ENCODE measurements around the gene ACSM6.

ACSM6 gene

GRCh38 chr10:95257849-95258248 is 63.8 kb downstream of the ACSM6 start:
- no peak for TF ChIP-seq ZNF565 (CRISPR knock-in tag; conservative IDR thresholded peaks at IDR 0.05; ENCODE audit: low read depth)
- no peak for TF ChIP-seq SNAI2 (CRISPR knock-in tag; IDR thresholded peaks at IDR 0.05)
- TF ChIP-seq TCF4 (CRISPR knock-in tag; IDR thresholded peaks at IDR 0.05; ENCODE audit: borderline replicate concordance): no peak
- TF ChIP-seq PATZ1 (CRISPR knock-in tag; IDR thresholded peaks at IDR 0.05; ENCODE audit: borderline replicate concordance): no peak
- no peak for TF ChIP-seq ZNF8 (CRISPR knock-in tag; IDR thresholded peaks at IDR 0.05)
- TF ChIP-seq ZC3H10 (CRISPR knock-in tag; IDR thresholded peaks at IDR 0.05): no peak
- TF ChIP-seq ARNTL (CRISPR knock-in tag; IDR thresholded peaks at IDR 0.05; ENCODE audit: borderline replicate concordance, low read depth): no peak
- no peak for TF ChIP-seq GLIS3 (CRISPR knock-in tag; IDR thresholded peaks at IDR 0.05)
- no peak for TF ChIP-seq POU6F1 (CRISPR knock-in tag; IDR thresholded peaks at IDR 0.05; ENCODE audit: borderline replicate concordance, low read depth)
- TF ChIP-seq CSDC2 (CRISPR knock-in tag; IDR thresholded peaks at IDR 0.05): no peak
- no peak for TF ChIP-seq TOX (CRISPR knock-in tag; IDR thresholded peaks at IDR 0.05; ENCODE audit: borderline replicate concordance)
- no peak for TF ChIP-seq RARB (CRISPR knock-in tag; IDR thresholded peaks at IDR 0.05)
- no peak for TF ChIP-seq ZNF70 (CRISPR knock-in tag; IDR thresholded peaks at IDR 0.05)
- no peak for TF ChIP-seq ESRRG (CRISPR knock-in tag; IDR thresholded peaks at IDR 0.05)
- no peak for TF ChIP-seq TSHZ2 (CRISPR knock-in tag; IDR thresholded peaks at IDR 0.05)
- no peak for TF ChIP-seq PPARA (CRISPR knock-in tag; IDR thresholded peaks at IDR 0.05; ENCODE audit: borderline replicate concordance)
- no peak for ATAC-seq

- TF ChIP-seq ZFP3 (CRISPR knock-in tag; IDR thresholded peaks at IDR 0.05) (peak; percentile 71; the same call in 1 of the 2 replicates), CREB5 (CRISPR knock-in tag; IDR thresholded peaks at IDR 0.05; ENCODE audit: low read depth) (0 out of 2 replicates have a peak, but pooled peaks have one; percentile 32), TSHZ2 (CRISPR knock-in tag; IDR thresholded peaks at IDR 0.05) (peak; percentile 59; the same call in 1 of the 2 replicates), SNAI2 (CRISPR knock-in tag; IDR thresholded peaks at IDR 0.05) (peak; percentile 55; the same call in 1 of the 2 replicates), CSDC2 (CRISPR knock-in tag; IDR thresholded peaks at IDR 0.05) (peak; percentile 56), CSRNP3 (CRISPR knock-in tag; IDR thresholded peaks at IDR 0.05) (no peak), ZNF565 (CRISPR knock-in tag; conservative IDR thresholded peaks at IDR 0.05; ENCODE audit: low read depth) (no peak), GLIS3 (CRISPR knock-in tag; IDR thresholded peaks at IDR 0.05) (0 out of 2 replicates have a peak, but pooled peaks have one; percentile 41), ISL1 (CRISPR knock-in tag; IDR thresholded peaks at IDR 0.05) (peak; percentile 45; the same call in 1 of the 2 replicates)
- ATAC-seq: peak; percentile 96
Observed at GRCh38 chr10:95260397-95260881, 66.4 kb downstream of the ACSM6 start.
